Measurements from ENCODE around the gene SRRM3. TPM values are rescaled to one million over a fixed set of nuclear protein-coding genes. Genes with fewer than 3 reads are reported as not detected.

Gene SRRM3
- total RNA-seq, 1 donor from 2014 or later, result 2.5 TPM

- Mint-ChIP-seq H3K9me3 (ENCODE audit: low read depth) (no peaks in the 10 kb centered on the region), H3K27me3 (peaks cover 2% of the 10 kb centered on the region), H3K4me3 (ENCODE audit: low read depth) (no peak overlapping the region), H3K36me3 (ENCODE audit: insufficient read depth) (no peaks in the 10 kb centered on the region), H3K4me1 (ENCODE audit: low read depth) (peaks cover 2% of the 10 kb centered on the region), H3K27ac (no peak overlapping the region)
- TF ChIP-seq, protein P1, sequence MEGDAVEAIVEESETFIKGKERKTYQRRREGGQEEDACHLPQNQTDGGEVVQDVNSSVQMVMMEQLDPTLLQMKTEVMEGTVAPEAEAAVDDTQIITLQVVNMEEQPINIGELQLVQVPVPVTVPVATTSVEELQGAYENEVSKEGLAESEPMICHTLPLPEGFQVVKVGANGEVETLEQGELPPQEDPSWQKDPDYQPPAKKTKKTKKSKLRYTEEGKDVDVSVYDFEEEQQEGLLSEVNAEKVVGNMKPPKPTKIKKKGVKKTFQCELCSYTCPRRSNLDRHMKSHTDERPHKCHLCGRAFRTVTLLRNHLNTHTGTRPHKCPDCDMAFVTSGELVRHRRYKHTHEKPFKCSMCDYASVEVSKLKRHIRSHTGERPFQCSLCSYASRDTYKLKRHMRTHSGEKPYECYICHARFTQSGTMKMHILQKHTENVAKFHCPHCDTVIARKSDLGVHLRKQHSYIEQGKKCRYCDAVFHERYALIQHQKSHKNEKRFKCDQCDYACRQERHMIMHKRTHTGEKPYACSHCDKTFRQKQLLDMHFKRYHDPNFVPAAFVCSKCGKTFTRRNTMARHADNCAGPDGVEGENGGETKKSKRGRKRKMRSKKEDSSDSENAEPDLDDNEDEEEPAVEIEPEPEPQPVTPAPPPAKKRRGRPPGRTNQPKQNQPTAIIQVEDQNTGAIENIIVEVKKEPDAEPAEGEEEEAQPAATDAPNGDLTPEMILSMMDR (IDR thresholded peaks at IDR 0.05; ENCODE audit: unreplicated experiment), result peak; percentile 6
- no peak for DNase-seq (ENCODE audit: low spot score, unreplicated experiment)
These were observed 22.0 kb upstream of the SRRM3 start for GRCh38 chr7:76179686-76180085.

DNA sequence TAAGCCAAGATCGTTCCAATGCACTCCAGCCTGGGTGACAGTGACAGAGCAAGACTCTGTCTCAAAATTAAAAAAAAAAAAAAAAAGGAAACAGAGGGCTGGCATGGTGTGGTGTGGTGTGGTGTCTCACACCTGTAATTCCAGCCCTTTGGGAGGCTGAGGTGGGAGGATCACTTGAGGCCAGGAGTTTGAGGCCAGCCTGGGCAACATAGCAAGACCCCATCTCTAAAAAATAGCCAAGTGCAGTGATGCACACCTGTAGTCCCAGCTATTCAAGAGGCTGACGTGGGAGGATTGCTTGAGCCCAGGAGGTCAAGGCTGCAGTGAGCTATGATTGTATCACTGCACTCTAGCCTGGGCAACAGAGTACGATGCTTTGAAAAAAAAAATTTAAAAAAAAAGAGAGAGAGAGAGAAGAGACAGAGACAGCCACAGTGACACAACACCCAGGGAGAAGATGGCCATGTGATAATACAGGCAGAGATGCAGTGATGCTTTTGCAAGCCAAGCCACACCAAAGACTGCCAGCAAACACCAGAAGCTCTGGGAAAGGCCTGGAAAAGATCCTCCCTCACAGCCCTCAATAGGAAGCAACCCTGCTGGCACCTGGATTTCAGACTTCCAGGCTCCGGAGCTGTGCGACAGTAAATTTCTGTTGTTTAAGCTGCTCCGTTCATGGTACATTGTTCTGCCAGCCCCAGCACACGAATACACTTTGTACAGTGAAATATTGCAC, 19.3 kb upstream of the SRRM3 start:
- peaks cover 2% of the 10 kb centered on the region for H3K4me1 Mint-ChIP-seq (ENCODE audit: low read depth)
- H3K27ac Mint-ChIP-seq, result no peak overlapping the region
- H3K27me3 Mint-ChIP-seq, result peaks cover 6% of the 10 kb centered on the region
- no peak for DNase-seq (ENCODE audit: low spot score, unreplicated experiment)
- no peaks in the 10 kb centered on the region for H3K36me3 Mint-ChIP-seq (ENCODE audit: insufficient read depth)
- H3K9me3 Mint-ChIP-seq (ENCODE audit: low read depth), result no peaks in the 10 kb centered on the region
- TF ChIP-seq, protein P1 (IDR thresholded peaks at IDR 0.05; ENCODE audit: unreplicated experiment), result no peak
- no peak overlapping the region for H3K4me3 Mint-ChIP-seq (ENCODE audit: low read depth)

- Mint-ChIP-seq H3K36me3 (ENCODE audit: insufficient read depth) (no peaks in the 10 kb centered on the region), H3K9me3 (ENCODE audit: low read depth) (no peaks in the 10 kb centered on the region), H3K4me3 (ENCODE audit: low read depth) (no peak overlapping the region), H3K27me3 (peaks cover 3% of the 10 kb centered on the region), H3K27ac (no peak overlapping the region), H3K4me1 (ENCODE audit: low read depth) (no peaks in the 10 kb centered on the region)
- no peak for DNase-seq (ENCODE audit: low spot score, unreplicated experiment)
- TF ChIP-seq, protein P1 (IDR thresholded peaks at IDR 0.05; ENCODE audit: unreplicated experiment), result no peak
These were observed 16.4 kb upstream of the SRRM3 start for GRCh38 chr7:76185187-76185896.

- H3K4me1 Mint-ChIP-seq (ENCODE audit: low read depth), result no peaks in the 10 kb centered on the region
- H3K9me3 Mint-ChIP-seq (ENCODE audit: low read depth), result no peaks in the 10 kb centered on the region
- TF ChIP-seq, protein P1 (IDR thresholded peaks at IDR 0.05; ENCODE audit: unreplicated experiment), result no peak
- no peak overlapping the region for H3K4me3 Mint-ChIP-seq (ENCODE audit: low read depth)
- H3K27ac Mint-ChIP-seq, result no peak overlapping the region
- no peaks in the 10 kb centered on the region for H3K36me3 Mint-ChIP-seq (ENCODE audit: insufficient read depth)
- peaks cover 3% of the 10 kb centered on the region for H3K27me3 Mint-ChIP-seq
- no peak for DNase-seq (ENCODE audit: low spot score, unreplicated experiment)
These were observed 14.4 kb upstream of the SRRM3 start for GRCh38 chr7:76187272-76187671.

- no peak for DNase-seq (ENCODE audit: low spot score, unreplicated experiment)
- TF ChIP-seq, protein P1 (IDR thresholded peaks at IDR 0.05; ENCODE audit: unreplicated experiment), result no peak
- H3K4me3 Mint-ChIP-seq (ENCODE audit: low read depth), result no peak overlapping the region
- peaks cover 8% of the 10 kb centered on the region for H3K27me3 Mint-ChIP-seq
- H3K9me3 Mint-ChIP-seq (ENCODE audit: low read depth), result no peaks in the 10 kb centered on the region
- H3K36me3 Mint-ChIP-seq (ENCODE audit: insufficient read depth), result no peaks in the 10 kb centered on the region
- no peak overlapping the region for H3K27ac Mint-ChIP-seq
- H3K4me1 Mint-ChIP-seq (ENCODE audit: low read depth), result no peaks in the 10 kb centered on the region
These were observed 12.4 kb upstream of the SRRM3 start for GRCh38 chr7:76189276-76189675.
